GM18517 (cell line): ENCODE data around the gene RNF224.

Experiments
- ATAC-seq: cut with Tn5 transposase; IDR thresholded peaks from one replicate; pipeline ENCODE4 v1.9.1; 2021; ENCODE audit warnings: mild to moderate bottlenecking, moderate library complexity; ENCODE audit not compliant: unreplicated experiment

Gene RNF224

DNA sequence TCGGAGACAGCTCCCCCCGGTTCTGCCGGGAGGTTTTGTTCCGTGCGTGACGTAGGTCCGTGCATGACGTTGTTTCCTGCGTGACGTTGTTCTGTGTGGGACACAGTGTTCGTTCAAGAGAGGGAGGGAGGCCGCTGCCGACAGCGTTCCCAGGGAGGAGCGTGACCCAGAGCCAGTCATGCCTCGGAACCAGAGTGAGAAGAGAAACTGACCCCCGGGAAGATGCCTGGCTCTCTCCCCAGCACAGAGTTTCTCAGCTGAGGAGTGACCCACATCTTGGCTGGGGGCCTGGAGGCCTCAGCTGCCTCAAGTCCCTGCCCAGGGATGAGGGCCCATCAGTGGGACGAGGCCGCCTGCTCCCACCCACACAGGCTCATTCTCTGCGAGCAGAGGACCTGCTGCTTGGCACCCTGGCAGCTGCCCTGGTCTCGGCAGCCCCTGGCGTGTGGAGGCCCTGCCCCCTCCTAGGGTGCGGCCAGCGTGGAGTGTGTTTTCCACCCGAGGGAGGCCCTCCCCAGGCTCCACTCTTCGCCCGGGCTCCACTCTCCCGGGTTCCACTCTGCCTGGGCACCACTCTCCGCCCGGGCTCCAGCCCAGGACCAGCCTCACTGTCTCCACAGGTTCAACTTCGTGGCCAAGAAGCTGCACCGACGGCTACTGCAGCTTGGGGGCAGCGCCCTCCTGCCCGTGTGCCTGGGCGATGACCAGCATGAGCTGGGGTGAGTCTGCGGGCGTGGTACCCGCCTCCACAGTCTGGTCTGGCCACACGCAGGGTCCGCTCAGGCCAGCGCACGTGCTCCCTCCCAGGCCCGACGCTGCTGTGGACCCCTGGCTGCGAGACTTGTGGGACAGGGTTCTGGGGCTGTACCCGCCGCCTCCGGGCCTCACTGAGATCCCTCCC lies 13.9 kb upstream of the RNF224 start:
- no peak for ATAC-seq

- no peak for ATAC-seq
These were observed 12.7 kb upstream of the RNF224 start for GRCh38 chr9:137214620-137215019.

DNA sequence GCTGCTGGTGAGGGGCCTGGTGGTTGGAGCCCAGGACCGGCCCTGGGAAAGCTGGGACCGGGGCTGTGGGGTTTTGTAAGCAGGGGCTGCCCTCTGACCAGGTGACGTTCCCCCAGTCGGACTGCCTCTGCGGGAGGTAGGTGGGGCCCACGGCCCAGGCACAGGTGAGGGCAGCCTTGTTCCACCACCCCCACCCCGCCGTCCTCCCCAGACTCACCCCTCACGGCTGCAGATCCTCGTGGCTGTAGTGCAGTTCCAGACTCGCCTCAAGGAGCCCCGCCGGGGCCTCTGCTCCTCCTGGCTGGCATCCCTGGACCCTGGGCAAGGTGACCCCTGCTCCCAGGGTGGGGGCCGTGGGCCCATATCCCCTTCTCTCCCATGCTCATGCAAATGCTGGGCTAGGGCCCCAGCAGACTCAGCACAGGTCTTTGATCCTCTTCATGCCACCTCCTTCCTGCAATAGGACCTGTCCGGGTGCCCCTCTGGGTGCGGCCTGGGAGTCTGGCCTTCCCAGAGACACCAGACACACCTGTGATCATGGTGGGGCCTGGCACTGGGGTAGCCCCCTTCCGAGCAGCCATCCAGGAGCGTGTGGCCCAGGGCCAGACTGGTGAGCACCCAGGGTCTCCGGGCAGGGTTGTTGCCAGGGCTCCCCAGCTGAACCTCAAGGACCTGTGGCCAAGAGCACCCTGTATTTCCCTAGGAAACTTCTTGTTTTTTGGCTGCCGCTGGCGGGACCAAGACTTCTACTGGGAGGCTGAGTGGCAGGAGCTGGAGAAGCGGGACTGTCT lies 11.9 kb upstream of the RNF224 start:
- ATAC-seq = no peak

GRCh38 chr9:137216188-137216965 lies 10.9 kb upstream of the RNF224 start:
- ATAC-seq = no peak

DNA sequence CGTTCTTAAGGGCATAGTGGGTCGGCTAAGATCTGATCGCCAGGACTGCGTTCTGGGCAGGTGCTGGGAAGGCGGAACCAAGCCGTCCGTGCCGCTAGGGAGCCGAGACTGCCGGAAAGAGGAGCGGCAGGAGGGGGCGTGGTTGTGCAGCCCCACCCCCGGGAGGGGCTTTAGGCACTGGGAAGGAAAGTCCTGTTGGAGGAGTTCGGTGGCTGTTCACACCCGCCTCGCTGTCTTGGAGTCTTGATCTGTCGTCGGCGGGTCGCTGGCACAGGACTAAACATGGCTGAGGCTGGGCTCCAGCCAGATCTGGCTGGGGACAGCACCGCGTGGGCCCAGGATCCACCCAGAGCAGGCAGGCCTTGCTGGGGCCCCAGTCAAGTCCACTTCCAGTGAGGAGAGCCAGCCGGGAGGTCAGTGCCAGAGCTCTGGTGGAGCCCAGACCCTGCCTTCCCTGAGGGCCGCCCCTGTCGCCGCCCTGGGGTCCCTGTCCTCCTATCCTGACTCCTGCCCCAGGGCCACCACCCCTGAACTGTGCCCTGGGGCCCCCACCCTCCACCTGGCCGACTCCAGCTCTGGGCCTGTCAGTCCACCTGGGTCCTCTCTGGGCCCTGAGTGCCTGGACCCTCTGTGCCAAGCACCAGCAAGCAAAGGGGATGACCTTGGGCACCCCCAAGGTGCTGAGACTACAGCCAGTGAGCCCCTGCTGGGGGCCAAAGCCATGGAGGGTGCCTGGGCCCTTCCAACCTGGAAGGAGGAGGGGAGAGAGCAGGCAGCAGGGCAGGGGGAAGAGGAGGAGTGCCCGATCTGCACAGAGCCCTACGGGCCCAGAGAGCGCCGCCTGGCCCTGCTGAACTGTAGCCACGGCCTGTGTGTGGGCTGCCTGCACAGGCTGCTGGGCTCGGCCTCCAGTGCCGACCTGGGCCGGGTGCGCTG lies 9.8 kb upstream of the RNF224 start:
- no peak for ATAC-seq

- no peak for ATAC-seq
These were observed 9.0 kb upstream of the RNF224 start for GRCh38 chr9:137218212-137218753.

- no peak for ATAC-seq
These were observed 8.5 kb upstream of the RNF224 start for GRCh38 chr9:137218754-137219271.

DNA sequence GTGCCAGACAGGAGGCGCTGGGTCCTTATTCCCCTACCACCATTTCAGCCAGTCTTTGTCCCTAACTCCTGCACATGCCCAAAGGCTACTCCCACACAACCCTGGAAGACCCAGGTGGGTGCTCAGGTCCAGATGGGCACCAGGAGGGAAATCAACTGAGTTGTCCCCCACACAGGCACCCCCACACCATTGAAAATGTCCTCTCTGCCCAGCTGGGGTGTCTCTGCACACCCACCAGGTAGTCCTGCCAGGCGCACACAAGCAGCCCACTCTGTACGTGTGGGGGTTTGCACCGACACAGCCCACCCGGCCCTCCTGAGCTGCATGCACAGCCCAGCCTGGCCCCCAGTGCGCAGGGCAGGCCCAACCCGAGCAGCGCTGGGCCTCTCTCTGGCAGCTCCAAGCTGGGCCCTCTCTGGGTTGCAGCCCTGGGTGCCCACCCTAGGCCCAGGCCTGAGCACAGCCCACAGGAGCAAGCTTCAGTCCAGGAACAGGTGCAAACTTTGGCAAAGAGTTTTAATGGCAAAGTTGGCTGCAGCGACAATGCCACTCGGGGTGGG lies 7.5 kb upstream of the RNF224 start:
- ATAC-seq = no peak

- no peak for ATAC-seq
These were observed 6.8 kb upstream of the RNF224 start for GRCh38 chr9:137220317-137221094.

DNA sequence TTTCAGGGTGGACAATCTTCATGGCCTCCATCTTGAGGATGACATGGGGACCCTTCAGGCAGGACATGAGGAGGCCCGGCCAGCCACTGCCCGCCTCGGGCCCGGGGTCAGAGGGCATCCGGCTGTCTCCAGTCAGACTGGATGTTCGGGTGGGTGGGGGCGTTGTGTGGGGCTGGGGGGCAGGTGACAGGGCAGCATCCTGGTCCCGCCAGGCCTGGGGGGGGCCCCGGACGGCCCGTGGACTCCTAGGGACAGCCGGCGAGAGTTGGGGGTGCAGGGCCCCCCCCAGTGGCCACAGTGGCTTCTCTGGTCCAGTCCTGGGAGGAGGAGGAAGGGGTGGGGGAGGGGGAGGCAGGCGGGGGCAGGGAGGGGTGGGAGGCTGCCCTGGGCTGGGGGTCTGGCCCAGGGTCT lies 6.2 kb upstream of the RNF224 start:
- no peak for ATAC-seq

DNA sequence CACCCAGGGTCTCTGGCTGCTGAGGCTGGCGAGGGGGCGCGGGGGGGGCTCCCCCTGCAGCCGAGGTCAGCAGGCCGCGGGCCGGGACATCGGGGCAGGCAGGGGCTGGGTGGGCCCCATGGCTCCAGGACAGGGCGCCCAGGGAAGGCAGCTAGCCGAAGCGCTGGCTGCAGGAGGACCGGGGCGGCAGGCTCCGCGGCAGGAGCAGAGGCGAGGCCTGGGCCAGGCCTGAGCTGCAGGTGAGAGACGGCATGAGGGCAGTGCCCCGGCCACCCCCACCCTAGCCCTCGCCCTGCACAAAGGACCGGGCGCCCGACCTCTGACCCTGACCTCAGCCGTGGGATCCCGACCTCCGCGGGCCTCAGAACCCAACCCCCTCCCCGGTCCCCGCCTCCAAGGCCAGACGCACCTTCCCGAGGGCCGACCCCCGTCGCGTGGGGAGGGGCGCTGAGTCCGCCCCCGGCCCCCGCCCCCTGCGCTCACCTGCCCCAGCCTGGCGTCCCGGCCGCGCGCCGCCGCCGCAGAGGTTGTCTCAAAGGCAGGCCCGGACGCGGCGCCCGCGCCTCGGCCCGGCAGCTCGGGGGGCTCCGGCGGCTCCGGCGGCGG lies 5.7 kb upstream of the RNF224 start:
- no peak for ATAC-seq

- no peak for ATAC-seq
These were observed 4.9 kb upstream of the RNF224 start, which contains the start of gene RNF208 for GRCh38 chr9:137222190-137223077. Gene RNF208 (minus strand): TSS chr9:137222240. CDS start chr9:137221212, 1,028 bp downstream.

- ATAC-seq = peak; percentile 72
These were observed 4.0 kb upstream of the RNF224 start for GRCh38 chr9:137223078-137223970.

- no peak for ATAC-seq
These were observed 2.2 kb upstream of the RNF224 start, which contains the start of gene CYSRT1 for GRCh38 chr9:137224830-137225694. Gene CYSRT1 (plus strand): TSS chr9:137225174. CDS start chr9:137225622, 448 bp downstream.
